ENCODE data around the gene NPR2.

The NPR2 gene

GRCh38 chr9:35791297-35791921 lies at the start of gene NPR2:
NPR2 (plus strand) TSS chr9:35791591; CDS start chr9:35792409, 818 bp downstream.
- no peak for DNase-seq (ENCODE audit: low spot score)

- no peak for DNase-seq (ENCODE audit: low spot score)
Measured at GRCh38 chr9:35741740-35742139, 49.7 kb upstream of the NPR2 start.

- no peak for DNase-seq (ENCODE audit: low spot score)
Measured at GRCh38 chr9:35743452-35743851, 47.9 kb upstream of the NPR2 start.

GRCh38 chr9:35743880-35744518 lies 47.4 kb upstream of the NPR2 start:
- no peak for DNase-seq (ENCODE audit: low spot score)

GRCh38 chr9:35745569-35745968 lies 45.8 kb upstream of the NPR2 start:
- DNase-seq (ENCODE audit: low spot score): no peak

GRCh38 chr9:35746583-35746982 lies 44.8 kb upstream of the NPR2 start:
- no peak for DNase-seq (ENCODE audit: low spot score)

GRCh38 chr9:35748242-35748857 lies 43.0 kb upstream of the NPR2 start:
- DNase-seq (ENCODE audit: low spot score): no peak

- DNase-seq (ENCODE audit: low spot score): peak; percentile 66
Measured at GRCh38 chr9:35748858-35749514, 42.4 kb upstream of the NPR2 start, which contains the start of the genes GBA2 and RGP1. GBA2 (minus strand) TSS chr9:35749228; CDS start chr9:35748704, 524 bp downstream. RGP1 (plus strand) TSS chr9:35749287; CDS start chr9:35749756, 469 bp downstream.

GRCh38 chr9:35749515-35750255 lies 41.7 kb upstream of the NPR2 start:
- DNase-seq (ENCODE audit: low spot score): no peak

GRCh38 chr9:35750256-35750531 lies 41.2 kb upstream of the NPR2 start:
- DNase-seq (ENCODE audit: low spot score): no peak

- DNase-seq (ENCODE audit: low spot score): no peak
Measured at GRCh38 chr9:35753466-35753865, 37.9 kb upstream of the NPR2 start.

GRCh38 chr9:35754264-35754663 lies 37.1 kb upstream of the NPR2 start, which contains the start of gene MSMP:
MSMP (minus strand) TSS chr9:35754276; CDS start chr9:35754129, 147 bp downstream.
- DNase-seq (ENCODE audit: low spot score): no peak

GRCh38 chr9:35755071-35755470 lies 36.3 kb upstream of the NPR2 start:
- no peak for DNase-seq (ENCODE audit: low spot score)

- DNase-seq (ENCODE audit: low spot score): peak; percentile 36
Measured at GRCh38 chr9:35756275-35757225, 34.8 kb upstream of the NPR2 start.

GRCh38 chr9:35757226-35757891 lies 34.0 kb upstream of the NPR2 start:
- DNase-seq (ENCODE audit: low spot score): peak; percentile 38

GRCh38 chr9:35757892-35758275 lies 33.5 kb upstream of the NPR2 start:
- no peak for DNase-seq (ENCODE audit: low spot score)

- DNase-seq (ENCODE audit: low spot score): no peak
Measured at GRCh38 chr9:35758475-35759050, 32.8 kb upstream of the NPR2 start.

- DNase-seq (ENCODE audit: low spot score): no peak
Measured at GRCh38 chr9:35759795-35760194, 31.6 kb upstream of the NPR2 start.

- no peak for DNase-seq (ENCODE audit: low spot score)
Measured at GRCh38 chr9:35760651-35761050, 30.7 kb upstream of the NPR2 start.

GRCh38 chr9:35763181-35763580 lies 28.2 kb upstream of the NPR2 start:
- DNase-seq (ENCODE audit: low spot score): no peak
